Panc1 (cell line): ENCODE results near the gene RBBP6. TPM values are rescaled to one million over a fixed set of nuclear protein-coding genes. Genes with fewer than 3 reads are reported as not detected.

ENCODE experiments used
- ATAC-seq: fragments of 200-7000 bp; cut with Tn5 transposase; 2 replicates; pipeline ENCODE4 v1.9.1; 2020; ENCODE audit warnings: mild to moderate bottlenecking, moderate library complexity
- BruUV-seq: library from RNA; stranded (reverse); fragments of 400-500 nt; replicated peaks from 2 replicates; lab custom pipeline; 2021; lab: Mats Ljungman, UMichigan
- CTCF ChIA-PET: fragments of 300-600 bp; sonication (Branson Sonifier 250); formaldehyde crosslinking; loops from one replicate; lab custom pipeline; 2022; ENCODE audit warnings: antibody characterized with exemption; lab: Charles Lee
- POLR2A ChIA-PET: fragments of 300-600 bp; sonication (Branson Sonifier 250); formaldehyde crosslinking; loops from one replicate; lab custom pipeline; 2022; ENCODE audit warnings: antibody characterized with exemption; lab: Charles Lee
- DNase-seq: peaks from one replicate; pipeline ENCODE4 v3.0.0-alpha.2; 2010; ENCODE audit warnings: low read depth, low spot score
- H3K27ac ChIP-seq: 2 replicates; pipeline ENCODE4 v1.5.1; 2011; ENCODE audit warnings: mild to moderate bottlenecking, low read length, inconsistent platforms
- H3K27me3 ChIP-seq: fragments of 200-500 bp; sonication (Bioruptor generic); 2 replicates; pipeline ENCODE4 v1.6.0; 2014; ENCODE audit warnings: low read length, inconsistent platforms; ENCODE audit not compliant: control insufficient read depth, insufficient read depth
- H3K36me3 ChIP-seq: fragments of 200-500 bp; sonication (Bioruptor generic); 2 replicates; pipeline ENCODE4 v1.5.1; 2014; ENCODE audit warnings: inconsistent platforms, mild to moderate bottlenecking, low read length, moderate library complexity; ENCODE audit not compliant: control insufficient read depth, insufficient read depth
- H3K4me1 ChIP-seq: 2 replicates; pipeline ENCODE4 v1.5.1; 2011; ENCODE audit warnings: inconsistent platforms, mild to moderate bottlenecking, low read length, moderate library complexity; ENCODE audit not compliant: control insufficient read depth, insufficient read depth
- H3K4me3 ChIP-seq, 2 experiments: 2 replicates each; pipeline ENCODE4 v1.5.1; 2011 to 2012; ENCODE audit warnings: low read depth in 2 of 2, low read length in 2 of 2, mild to moderate bottlenecking in 2 of 2, inconsistent platforms in 1 of 2, moderate library complexity in 1 of 2
- H3K9me3 ChIP-seq: fragments of 200-500 bp; sonication (Bioruptor generic); 2 replicates; pipeline ENCODE4 v1.5.1; 2014; ENCODE audit warnings: low read depth, mild to moderate bottlenecking, inconsistent platforms, low read length, moderate library complexity; ENCODE audit not compliant: control insufficient read depth, insufficient read depth
- POLR2AphosphoS5 ChIP-seq: IDR thresholded peaks from 2 replicates; pipeline ENCODE4 v1.6.1; 2012; ENCODE audit warnings: mild to moderate bottlenecking, low read depth, low read length, moderate library complexity
- SIN3A ChIP-seq: IDR thresholded peaks from 2 replicates; pipeline ENCODE4 v1.6.1; 2012; ENCODE audit warnings: low read depth, mild to moderate bottlenecking, low read length, moderate library complexity, borderline replicate concordance; ENCODE audit not compliant: insufficient read depth
- TCF7L2 ChIP-seq: IDR thresholded peaks from 2 replicates; pipeline ENCODE4 v1.6.1; 2011; ENCODE audit warnings: mild to moderate bottlenecking, low read depth, low read length, inconsistent platforms
- in situ Hi-C: cut with HindIII; loops from 2 replicates; pipeline ENCODE4 v1.10.0; 2016; ENCODE audit warnings: low sequenced_read_pairs, low pct_unique_long_range_greater_than_20kb
- intact Hi-C: fragments of 100-400 bp; cut with micrococcal nuclease; formaldehyde crosslinking; loops from one replicate; pipeline ENCODE4 v1.10.0; 2022; ENCODE audit not compliant: unreplicated experiment
- total RNA-seq: library from RNA; stranded (reverse); gene quantifications from one replicate; pipeline ENCODE4 v1.2.1, GENCODE V29; 2021; ENCODE audit not compliant: unreplicated experiment
- TF ChIP-seq, protein P1 (sequence below): fragments of 450-650 bp; IDR thresholded peaks from 2 replicates; pipeline ENCODE4 v1.5.1; 2017; ENCODE audit warnings: mild to moderate bottlenecking
- TF ChIP-seq, protein P2 (sequence below), 2 experiments: IDR thresholded peaks; 2 replicates each; pipeline ENCODE4 v1.6.1; 2011 to 2012; ENCODE audit warnings: low read depth in 2 of 2, control low read depth in 1 of 2, low read length in 1 of 2, mild to moderate bottlenecking in 1 of 2, moderate library complexity in 1 of 2; ENCODE audit not compliant: insufficient read depth in 1 of 2

The RBBP6 gene
- total RNA-seq, 1 experiment from 2014 or later: 42.7 TPM

DNA sequence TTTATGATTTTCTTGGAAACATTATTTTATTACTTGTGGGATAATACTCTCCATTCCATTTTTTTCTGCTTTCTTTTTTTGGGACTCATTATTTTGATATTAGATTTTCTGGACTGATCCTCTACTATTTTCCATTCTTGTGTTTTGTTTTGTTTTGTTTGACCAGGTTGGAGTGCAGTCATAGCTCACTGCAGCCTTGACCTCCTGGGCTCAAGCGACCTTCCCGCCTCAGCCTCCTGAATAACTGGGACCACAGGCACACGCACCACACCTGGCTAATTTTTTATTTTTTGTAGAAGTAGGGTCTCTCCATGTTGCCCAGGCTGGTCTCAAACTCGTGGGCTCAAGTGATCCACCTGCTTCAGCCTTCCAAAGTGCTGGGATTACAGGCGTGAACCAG, 44.1 kb downstream of the RBBP6 start:
- in situ Hi-C loops: no loop called here
- intact Hi-C loops: loop anchor here (5.0 to 10.0 kb wide), 2 partner anchors 104 to 151 kb away; no protein-coding TSS in a partner anchor
- ATAC-seq: no peak
- Histone ChIP-seq H3K27ac (no peak overlapping the region), H3K4me3 (no peak overlapping the region), H3K36me3 (no peaks in the 10 kb centered on the region), H3K9me3 (no peaks in the 10 kb centered on the region), H3K27me3 (no peaks in the 10 kb centered on the region), H3K4me1 (no peaks in the 10 kb centered on the region)
- POLR2A ChIA-PET: interaction anchor here (0.6 kb wide), 1 partner anchor 206 kb away, joined by 3 read pairs; no protein-coding TSS in a partner anchor
- no peak for DNase-seq
- no TSS peak for BruUV-seq
- CTCF ChIA-PET: no interaction called here
- TF ChIP-seq, protein P1, sequence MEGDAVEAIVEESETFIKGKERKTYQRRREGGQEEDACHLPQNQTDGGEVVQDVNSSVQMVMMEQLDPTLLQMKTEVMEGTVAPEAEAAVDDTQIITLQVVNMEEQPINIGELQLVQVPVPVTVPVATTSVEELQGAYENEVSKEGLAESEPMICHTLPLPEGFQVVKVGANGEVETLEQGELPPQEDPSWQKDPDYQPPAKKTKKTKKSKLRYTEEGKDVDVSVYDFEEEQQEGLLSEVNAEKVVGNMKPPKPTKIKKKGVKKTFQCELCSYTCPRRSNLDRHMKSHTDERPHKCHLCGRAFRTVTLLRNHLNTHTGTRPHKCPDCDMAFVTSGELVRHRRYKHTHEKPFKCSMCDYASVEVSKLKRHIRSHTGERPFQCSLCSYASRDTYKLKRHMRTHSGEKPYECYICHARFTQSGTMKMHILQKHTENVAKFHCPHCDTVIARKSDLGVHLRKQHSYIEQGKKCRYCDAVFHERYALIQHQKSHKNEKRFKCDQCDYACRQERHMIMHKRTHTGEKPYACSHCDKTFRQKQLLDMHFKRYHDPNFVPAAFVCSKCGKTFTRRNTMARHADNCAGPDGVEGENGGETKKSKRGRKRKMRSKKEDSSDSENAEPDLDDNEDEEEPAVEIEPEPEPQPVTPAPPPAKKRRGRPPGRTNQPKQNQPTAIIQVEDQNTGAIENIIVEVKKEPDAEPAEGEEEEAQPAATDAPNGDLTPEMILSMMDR: no peak
- TF ChIP-seq POLR2AphosphoS5: no peak
- TF ChIP-seq, protein P2, sequence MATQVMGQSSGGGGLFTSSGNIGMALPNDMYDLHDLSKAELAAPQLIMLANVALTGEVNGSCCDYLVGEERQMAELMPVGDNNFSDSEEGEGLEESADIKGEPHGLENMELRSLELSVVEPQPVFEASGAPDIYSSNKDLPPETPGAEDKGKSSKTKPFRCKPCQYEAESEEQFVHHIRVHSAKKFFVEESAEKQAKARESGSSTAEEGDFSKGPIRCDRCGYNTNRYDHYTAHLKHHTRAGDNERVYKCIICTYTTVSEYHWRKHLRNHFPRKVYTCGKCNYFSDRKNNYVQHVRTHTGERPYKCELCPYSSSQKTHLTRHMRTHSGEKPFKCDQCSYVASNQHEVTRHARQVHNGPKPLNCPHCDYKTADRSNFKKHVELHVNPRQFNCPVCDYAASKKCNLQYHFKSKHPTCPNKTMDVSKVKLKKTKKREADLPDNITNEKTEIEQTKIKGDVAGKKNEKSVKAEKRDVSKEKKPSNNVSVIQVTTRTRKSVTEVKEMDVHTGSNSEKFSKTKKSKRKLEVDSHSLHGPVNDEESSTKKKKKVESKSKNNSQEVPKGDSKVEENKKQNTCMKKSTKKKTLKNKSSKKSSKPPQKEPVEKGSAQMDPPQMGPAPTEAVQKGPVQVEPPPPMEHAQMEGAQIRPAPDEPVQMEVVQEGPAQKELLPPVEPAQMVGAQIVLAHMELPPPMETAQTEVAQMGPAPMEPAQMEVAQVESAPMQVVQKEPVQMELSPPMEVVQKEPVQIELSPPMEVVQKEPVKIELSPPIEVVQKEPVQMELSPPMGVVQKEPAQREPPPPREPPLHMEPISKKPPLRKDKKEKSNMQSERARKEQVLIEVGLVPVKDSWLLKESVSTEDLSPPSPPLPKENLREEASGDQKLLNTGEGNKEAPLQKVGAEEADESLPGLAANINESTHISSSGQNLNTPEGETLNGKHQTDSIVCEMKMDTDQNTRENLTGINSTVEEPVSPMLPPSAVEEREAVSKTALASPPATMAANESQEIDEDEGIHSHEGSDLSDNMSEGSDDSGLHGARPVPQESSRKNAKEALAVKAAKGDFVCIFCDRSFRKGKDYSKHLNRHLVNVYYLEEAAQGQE (IDR thresholded peaks at IDR 0.05; ENCODE audit: insufficient read depth in 1 of 2, low read depth in 2 of 2, low read length in 1 of 2): no peak
- no peak for TF ChIP-seq SIN3A
- TF ChIP-seq TCF7L2: no peak

DNA sequence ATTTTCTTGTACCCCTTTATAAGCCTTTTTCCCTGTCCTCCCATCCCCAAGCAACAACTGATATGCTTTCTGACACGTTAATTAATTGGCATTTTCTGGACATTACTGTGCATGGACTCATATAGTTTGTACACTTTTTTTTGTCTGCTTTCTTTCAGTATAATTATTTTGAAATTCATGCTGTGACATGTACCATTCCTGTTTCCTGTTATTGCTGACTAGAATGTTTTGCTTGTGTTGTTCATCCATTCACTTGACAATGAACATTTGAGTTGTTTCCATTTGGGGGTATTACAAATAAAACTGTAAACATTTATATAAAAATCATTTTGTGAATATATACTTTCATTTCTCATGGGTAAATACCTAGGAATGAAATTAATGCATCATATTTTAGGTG, 50.6 kb downstream of the RBBP6 start:
- BruUV-seq: no TSS peak
- Histone ChIP-seq H3K4me1 (no peaks in the 10 kb centered on the region), H3K27me3 (no peaks in the 10 kb centered on the region), H3K9me3 (no peaks in the 10 kb centered on the region), H3K4me3 (no peak overlapping the region), H3K27ac (no peak overlapping the region), H3K36me3 (no peaks in the 10 kb centered on the region)
- ChIA-PET CTCF (no interaction called here), POLR2A (no interaction called here)
- no peak for TF ChIP-seq TCF7L2
- TF ChIP-seq SIN3A: no peak
- TF ChIP-seq, protein P1: no peak
- intact Hi-C loops (loop anchor here (10.0 kb wide), 1 partner anchor 145 kb away; no protein-coding TSS in a partner anchor), in situ Hi-C loops (no loop called here)
- no peak for DNase-seq
- no peak for ATAC-seq
